IMR-90 (cell line): ENCODE results near the gene GTPBP8. TPM values are rescaled to one million over a fixed set of nuclear protein-coding genes. Genes with fewer than 3 reads are reported as not detected.

Experiments used
- ATAC-seq: fragments of 200-7000 bp; cut with Tn5 transposase; 2 replicates; pipeline ENCODE4 v1.9.1; 2020; ENCODE audit warnings: low read depth, mild to moderate bottlenecking, moderate library complexity
- BruUV-seq: library from RNA; stranded (reverse); fragments of 400-500 nt; replicated peaks from 2 replicates; lab custom pipeline; 2021; lab: Mats Ljungman, UMichigan
- CTCF ChIA-PET: fragments of 300-600 bp; formaldehyde crosslinking; extraction: SDS; loops from one replicate; lab custom pipeline; 2021; ENCODE audit warnings: antibody characterized with exemption; lab: Yijun Ruan, JAX
- POLR2A ChIA-PET: fragments of 300-600 bp; sonication (Branson Sonifier 250); formaldehyde crosslinking; loops from one replicate; lab custom pipeline; 2022; ENCODE audit warnings: antibody characterized with exemption; ENCODE audit not compliant: unreplicated experiment; lab: Charles Lee
- DNase-seq: peaks from one replicate; pipeline ENCODE4 v3.0.0; 2013
- H2AFZ ChIP-seq: replicated peaks from 2 replicates; pipeline ENCODE3; 2013; ENCODE audit warnings: low read length, mild to moderate bottlenecking; ENCODE audit not compliant: poor library complexity
- H2AK5ac ChIP-seq: 2 replicates; pipeline ENCODE4 v1.6.1; 2013; ENCODE audit warnings: low read depth, low read length, inconsistent platforms
- H2AK9ac ChIP-seq: replicated peaks from 2 replicates; pipeline ENCODE3; 2013; ENCODE audit warnings: mild to moderate bottlenecking, low read depth, low read length, moderate library complexity; ENCODE audit not compliant: poor library complexity
- H2BK120ac ChIP-seq: 2 replicates; pipeline ENCODE4 v1.6.1; 2013; ENCODE audit warnings: low read depth, low read length, inconsistent platforms
- H2BK15ac ChIP-seq: 3 replicates; pipeline ENCODE4 v1.6.1; 2013; ENCODE audit warnings: low read depth, low read length, inconsistent platforms
- H2BK20ac ChIP-seq: 2 replicates; pipeline ENCODE4 v1.6.1; 2013; ENCODE audit warnings: low read depth, mild to moderate bottlenecking, inconsistent platforms, low read length, moderate library complexity
- H2BK5ac ChIP-seq: 2 replicates; pipeline ENCODE4 v1.6.1; 2013; ENCODE audit warnings: mild to moderate bottlenecking, low read depth, low read length, inconsistent platforms; ENCODE audit not compliant: poor library complexity, severe bottlenecking
- H3K14ac ChIP-seq: replicated peaks from 2 replicates; pipeline ENCODE4 v1.6.1; 2013; ENCODE audit warnings: low read depth, low read length, inconsistent platforms
- H3K18ac ChIP-seq: 2 replicates; pipeline ENCODE4 v1.6.1; 2013; ENCODE audit warnings: low read depth, low read length, control low read depth
- H3K23ac ChIP-seq: 2 replicates; pipeline ENCODE4 v1.6.1; 2013; ENCODE audit warnings: low read depth, low read length, inconsistent platforms
- H3K27ac ChIP-seq: 2 replicates; pipeline ENCODE4 v1.5.1; 2013; ENCODE audit warnings: mild to moderate bottlenecking, control low read depth, low read length; ENCODE audit not compliant: insufficient read depth
- H3K27me3 ChIP-seq: 2 replicates; pipeline ENCODE4 v1.6.1; 2013; ENCODE audit warnings: low read length; ENCODE audit not compliant: control insufficient read depth, insufficient read depth
- H3K36me3 ChIP-seq: 2 replicates; pipeline ENCODE4 v1.6.1; 2013; ENCODE audit warnings: low read length, mixed read lengths; ENCODE audit not compliant: control insufficient read depth, insufficient read depth
- H3K4ac ChIP-seq: 2 replicates; pipeline ENCODE4 v1.6.1; 2013; ENCODE audit warnings: low read depth, low read length, inconsistent platforms
- H3K4me1 ChIP-seq: 2 replicates; pipeline ENCODE4 v1.6.1; 2013; ENCODE audit warnings: low read length, mixed read lengths; ENCODE audit not compliant: control insufficient read depth, insufficient read depth
- H3K4me2 ChIP-seq: 2 replicates; pipeline ENCODE4 v1.6.1; 2013; ENCODE audit warnings: low read depth, mild to moderate bottlenecking, control low read depth, low read length, moderate library complexity
- H3K4me3 ChIP-seq: 2 replicates; pipeline ENCODE4 v1.5.1; 2013; ENCODE audit warnings: low read depth, mild to moderate bottlenecking, control low read depth, low read length, moderate library complexity; ENCODE audit not compliant: insufficient read depth
- H3K56ac ChIP-seq: 2 replicates; pipeline ENCODE4 v1.6.1; 2013; ENCODE audit warnings: low read length, inconsistent platforms; ENCODE audit not compliant: insufficient read depth; ENCODE audit errors: extremely low read depth
- H3K79me1 ChIP-seq, 2 experiments: 2 replicates each; pipeline ENCODE4 v1.6.1; 2013; ENCODE audit warnings: low read length in 2 of 2, inconsistent platforms in 1 of 2, low read depth in 1 of 2
- H3K9ac ChIP-seq: 2 replicates; pipeline ENCODE4 v1.6.1; 2013; ENCODE audit warnings: low read depth, low read length, control low read depth
- H3K9me1 ChIP-seq: 2 replicates; pipeline ENCODE4 v1.6.1; 2013; ENCODE audit warnings: low read length, inconsistent platforms; ENCODE audit not compliant: insufficient read depth
- H3K9me3 ChIP-seq: 2 replicates; pipeline ENCODE4 v1.6.1; 2013; ENCODE audit warnings: low read length; ENCODE audit not compliant: control insufficient read depth, insufficient read depth
- H4K20me1 ChIP-seq: 2 replicates; pipeline ENCODE4 v1.6.1; 2013; ENCODE audit warnings: low read length, inconsistent platforms; ENCODE audit not compliant: insufficient read depth
- H4K5ac ChIP-seq: 2 replicates; pipeline ENCODE4 v1.6.1; 2013; ENCODE audit warnings: mild to moderate bottlenecking, low read depth, low read length, control low read depth
- H4K8ac ChIP-seq, 2 experiments: 2 replicates each; pipeline ENCODE4 v1.6.1; 2013; ENCODE audit warnings: low read depth in 2 of 2, low read length in 2 of 2, control low read depth in 1 of 2, inconsistent platforms in 1 of 2
- H4K91ac ChIP-seq: 2 replicates; pipeline ENCODE4 v1.6.1; 2013; ENCODE audit warnings: low read depth, low read length, inconsistent platforms; ENCODE audit not compliant: insufficient read depth
- BHLHE40 ChIP-seq: fragments of 150-350 bp; IDR thresholded peaks from 2 replicates; pipeline ENCODE4 v1.6.1; 2016; ENCODE audit warnings: mild to moderate bottlenecking, low read depth, low read length
- CEBPB ChIP-seq: IDR thresholded peaks from 2 replicates; pipeline ENCODE4 v1.6.1; 2012; ENCODE audit warnings: low read depth, low read length, improper control_type of control experiment
- CHD1 ChIP-seq: IDR thresholded peaks from 2 replicates; pipeline ENCODE4 v1.6.1; 2012; ENCODE audit warnings: low read depth, low read length, improper control_type of control experiment
- FOS ChIP-seq: fragments of 150-350 bp; IDR thresholded peaks from 2 replicates; pipeline ENCODE4 v1.6.1; 2016; ENCODE audit warnings: low read depth, low read length
- MAFK ChIP-seq: IDR thresholded peaks from 2 replicates; pipeline ENCODE4 v1.6.1; 2012; ENCODE audit warnings: low read depth, low read length, improper control_type of control experiment
- MAZ ChIP-seq: IDR thresholded peaks from 2 replicates; pipeline ENCODE4 v1.6.1; 2012; ENCODE audit warnings: low read depth, mild to moderate bottlenecking, low read length, improper control_type of control experiment, moderate library complexity, borderline replicate concordance
- MXI1 ChIP-seq: IDR thresholded peaks from 2 replicates; pipeline ENCODE4 v1.6.1; 2012; ENCODE audit warnings: low read depth, mild to moderate bottlenecking, low read length, moderate library complexity, borderline replicate concordance
- NFE2L2 ChIP-seq: fragments of 150-350 bp; IDR thresholded peaks from 2 replicates; pipeline ENCODE4 v1.6.1; 2016; ENCODE audit warnings: low read depth, mild to moderate bottlenecking, low read length
- POLR2A ChIP-seq: IDR thresholded peaks from 2 replicates; pipeline ENCODE4 v1.6.1; 2012; ENCODE audit warnings: mild to moderate bottlenecking, low read depth, low read length
- RAD21 ChIP-seq: IDR thresholded peaks from 2 replicates; pipeline ENCODE4 v1.6.1; 2012; ENCODE audit warnings: low read length, improper control_type of control experiment
- RCOR1 ChIP-seq: IDR thresholded peaks from 2 replicates; pipeline ENCODE4 v1.6.1; 2012; ENCODE audit warnings: mild to moderate bottlenecking, low read length, improper control_type of control experiment; ENCODE audit not compliant: insufficient replicate concordance
- RFX5 ChIP-seq: IDR thresholded peaks from 2 replicates; pipeline ENCODE4 v1.8.0; 2012; ENCODE audit warnings: low read depth, mild to moderate bottlenecking, low read length, moderate library complexity
- SMC3 ChIP-seq: fragments of 150-350 bp; IDR thresholded peaks from 2 replicates; pipeline ENCODE4 v1.6.1; 2016; ENCODE audit warnings: low read depth, mild to moderate bottlenecking, antibody characterized with exemption, low read length, moderate library complexity
- WGBS, 2 experiments: methylation state at CpG; one replicate each; pipeline versions ENCODE4 v1.1.5 to v1.1.7; 2013; ENCODE audit warnings: missing lambda C conversion rate in 2 of 2; ENCODE audit not compliant: insufficient read length in 1 of 2; ENCODE audit errors: extremely low coverage in 2 of 2; 5-methylcytosine and 5-hydroxymethylcytosine counted together
- dilution Hi-C: fragments of 300-500 bp; cut with HindIII; formaldehyde crosslinking; loops from one replicate; pipeline ENCODE4 v1.14.3; 2018; ENCODE audit warnings: low sequenced_read_pairs; ENCODE audit not compliant: unreplicated experiment
- in situ Hi-C: fragments of 300-500 bp; cut with MboI; formaldehyde crosslinking; loops from 3 replicates; pipeline ENCODE4 v1.14.3; 2019; ENCODE audit warnings: low sequenced_read_pairs, inconsistent platforms, mixed read lengths
- intact Hi-C: fragments of 100-400 bp; cut with micrococcal nuclease; formaldehyde crosslinking; loops from 2 replicates; pipeline ENCODE4 v1.10.0; 2022
- polyA plus RNA-seq, 3 experiments: library from polyadenylated mRNA; depleted of rRNA; stranded (reverse); fragments of >200 nt; gene quantifications; 2 replicates each; pipeline ENCODE4 v1.2.3, GENCODE V29; 2012; ENCODE audit warnings: low replicate concordance in 1 of 3
- total RNA-seq: library from RNA; depleted of rRNA; stranded (reverse); fragments of >200 nt; gene quantifications from 2 replicates; pipeline ENCODE4 v1.2.3, GENCODE V29; 2012
- TF ChIP-seq, protein P1 (sequence below): fragments of 150-350 bp; IDR thresholded peaks from 2 replicates; pipeline ENCODE4 v1.6.1; 2016; ENCODE audit warnings: low read depth, mild to moderate bottlenecking, low read length, moderate library complexity, borderline replicate concordance
- TF ChIP-seq, protein P2 (sequence below): fragments of 150-350 bp; IDR thresholded peaks from 2 replicates; pipeline ENCODE4 v1.6.1; 2017; ENCODE audit warnings: mild to moderate bottlenecking, antibody characterized with exemption, low read length, low read depth
- TF ChIP-seq, protein P3 (sequence below): conservative IDR thresholded peaks from 2 replicates; pipeline ENCODE4 v1.5.1; 2012; ENCODE audit warnings: mild to moderate bottlenecking, low read depth, low read length, improper control_type of control experiment

The GTPBP8 gene
- total and polyA plus RNA-seq, 2 of the 4 experiments (the other 2 are of a cell fraction), result 15.4 to 23.9 TPM

DNA sequence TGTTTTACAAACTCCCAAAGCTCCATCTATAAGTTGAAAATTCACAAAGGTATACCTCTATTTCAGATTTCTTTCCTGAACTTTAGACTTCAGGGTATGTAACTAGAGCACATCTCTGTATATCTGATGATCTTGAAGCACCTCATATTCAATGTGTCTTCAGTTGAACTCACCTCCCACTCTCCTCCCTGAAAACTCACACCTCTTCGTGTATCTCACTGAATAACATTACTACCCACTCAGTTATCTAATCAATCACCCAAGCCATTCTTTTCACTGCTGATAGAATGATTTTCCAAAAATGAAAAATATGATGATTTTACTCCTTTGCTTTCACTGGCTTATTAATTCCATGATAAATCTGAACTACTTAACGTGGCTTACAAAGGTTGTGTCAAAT is 52.9 kb downstream of the GTPBP8 start:
- no peak overlapping the region for H3K18ac ChIP-seq
- no peak overlapping the region for H2AK9ac ChIP-seq
- TF ChIP-seq, protein P1, sequence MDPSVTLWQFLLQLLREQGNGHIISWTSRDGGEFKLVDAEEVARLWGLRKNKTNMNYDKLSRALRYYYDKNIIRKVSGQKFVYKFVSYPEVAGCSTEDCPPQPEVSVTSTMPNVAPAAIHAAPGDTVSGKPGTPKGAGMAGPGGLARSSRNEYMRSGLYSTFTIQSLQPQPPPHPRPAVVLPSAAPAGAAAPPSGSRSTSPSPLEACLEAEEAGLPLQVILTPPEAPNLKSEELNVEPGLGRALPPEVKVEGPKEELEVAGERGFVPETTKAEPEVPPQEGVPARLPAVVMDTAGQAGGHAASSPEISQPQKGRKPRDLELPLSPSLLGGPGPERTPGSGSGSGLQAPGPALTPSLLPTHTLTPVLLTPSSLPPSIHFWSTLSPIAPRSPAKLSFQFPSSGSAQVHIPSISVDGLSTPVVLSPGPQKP, result no peak
- no peak for TF ChIP-seq RAD21
- TF ChIP-seq MXI1, result no peak
- TF ChIP-seq POLR2A, result no peak
- TF ChIP-seq, protein P2, sequence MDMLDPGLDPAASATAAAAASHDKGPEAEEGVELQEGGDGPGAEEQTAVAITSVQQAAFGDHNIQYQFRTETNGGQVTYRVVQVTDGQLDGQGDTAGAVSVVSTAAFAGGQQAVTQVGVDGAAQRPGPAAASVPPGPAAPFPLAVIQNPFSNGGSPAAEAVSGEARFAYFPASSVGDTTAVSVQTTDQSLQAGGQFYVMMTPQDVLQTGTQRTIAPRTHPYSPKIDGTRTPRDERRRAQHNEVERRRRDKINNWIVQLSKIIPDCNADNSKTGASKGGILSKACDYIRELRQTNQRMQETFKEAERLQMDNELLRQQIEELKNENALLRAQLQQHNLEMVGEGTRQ, result no peak
- TF ChIP-seq MAZ, result no peak
- no peak for TF ChIP-seq BHLHE40
- no peak for TF ChIP-seq MAFK
- TF ChIP-seq SMC3, result no peak
- TF ChIP-seq RCOR1, result no peak
- TF ChIP-seq RFX5, result no peak
- no peak for TF ChIP-seq NFE2L2
- no peak for TF ChIP-seq FOS
- TF ChIP-seq, protein P3, sequence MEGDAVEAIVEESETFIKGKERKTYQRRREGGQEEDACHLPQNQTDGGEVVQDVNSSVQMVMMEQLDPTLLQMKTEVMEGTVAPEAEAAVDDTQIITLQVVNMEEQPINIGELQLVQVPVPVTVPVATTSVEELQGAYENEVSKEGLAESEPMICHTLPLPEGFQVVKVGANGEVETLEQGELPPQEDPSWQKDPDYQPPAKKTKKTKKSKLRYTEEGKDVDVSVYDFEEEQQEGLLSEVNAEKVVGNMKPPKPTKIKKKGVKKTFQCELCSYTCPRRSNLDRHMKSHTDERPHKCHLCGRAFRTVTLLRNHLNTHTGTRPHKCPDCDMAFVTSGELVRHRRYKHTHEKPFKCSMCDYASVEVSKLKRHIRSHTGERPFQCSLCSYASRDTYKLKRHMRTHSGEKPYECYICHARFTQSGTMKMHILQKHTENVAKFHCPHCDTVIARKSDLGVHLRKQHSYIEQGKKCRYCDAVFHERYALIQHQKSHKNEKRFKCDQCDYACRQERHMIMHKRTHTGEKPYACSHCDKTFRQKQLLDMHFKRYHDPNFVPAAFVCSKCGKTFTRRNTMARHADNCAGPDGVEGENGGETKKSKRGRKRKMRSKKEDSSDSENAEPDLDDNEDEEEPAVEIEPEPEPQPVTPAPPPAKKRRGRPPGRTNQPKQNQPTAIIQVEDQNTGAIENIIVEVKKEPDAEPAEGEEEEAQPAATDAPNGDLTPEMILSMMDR, result no peak
- TF ChIP-seq CHD1, result no peak
- no peak for TF ChIP-seq CEBPB
- H2BK15ac ChIP-seq, result no peak overlapping the region
- H3K27ac ChIP-seq, result no peak overlapping the region
- H2BK5ac ChIP-seq, result no peak overlapping the region
- no peak overlapping the region for H3K9ac ChIP-seq
- no peak overlapping the region for H4K91ac ChIP-seq
- H2AK5ac ChIP-seq, result no peak overlapping the region
- no peaks in the 10 kb centered on the region for H3K4me1 ChIP-seq
- dilution Hi-C loops (no loop called here), in situ Hi-C loops (no loop called here), intact Hi-C loops (no loop called here)
- H3K9me1 ChIP-seq, result no peaks in the 10 kb centered on the region
- no peaks in the 10 kb centered on the region for H3K79me1 ChIP-seq
- H3K4me2 ChIP-seq, result no peak overlapping the region
- no peak overlapping the region for H3K23ac ChIP-seq
- no peak overlapping the region for H2BK120ac ChIP-seq
- 27% methylated on average over 2 of the region's 2 CpGs; no CpG with 5 or more reads in 1 of the 2 experiments for WGBS, 2 experiments
- H3K9me3 ChIP-seq, result peaks cover 2% of the 10 kb centered on the region; the same call in 1 of the 2 replicates
- H2BK20ac ChIP-seq, result no peak overlapping the region
- H4K8ac ChIP-seq, result no peak overlapping the region
- H3K56ac ChIP-seq, result no peak overlapping the region
- no peak overlapping the region for H4K5ac ChIP-seq
- no peak for ATAC-seq
- POLR2A ChIA-PET, result no interaction called here
- no peaks in the 10 kb centered on the region for H4K20me1 ChIP-seq
- no peak overlapping the region for H3K4ac ChIP-seq
- H2AFZ ChIP-seq, result no peak overlapping the region
- BruUV-seq, result no TSS peak
- no peak for DNase-seq
- CTCF ChIA-PET, result no interaction called here
- H3K14ac ChIP-seq, result no peak overlapping the region
- H3K36me3 ChIP-seq, result no peaks in the 10 kb centered on the region
- no peak overlapping the region for H3K4me3 ChIP-seq
- H3K27me3 ChIP-seq, result peaks cover 22% of the 10 kb centered on the region
